Effector memory CD4-positive, alpha-beta T cell (primary cell): Measurements from ENCODE around the gene ADAMTS16.

ENCODE experiments used
- DNase-seq, 3 donors: peaks; one replicate each; pipeline ENCODE4 v3.0.0-alpha.2; 2020
- H3K27ac ChIP-seq: 2 replicates; pipeline ENCODE4 v1.7.0; 2013; ENCODE audit warnings: mild to moderate bottlenecking, low read length, moderate library complexity; ENCODE audit not compliant: insufficient read depth, poor library complexity, severe bottlenecking
- H3K27me3 ChIP-seq: replicated peaks from 2 replicates; pipeline ENCODE4 v1.7.0; 2013; ENCODE audit warnings: mild to moderate bottlenecking, low read length; ENCODE audit not compliant: insufficient read depth, control insufficient read depth, poor library complexity, severe bottlenecking
- H3K36me3 ChIP-seq: 2 replicates; pipeline ENCODE4 v1.7.0; 2013; ENCODE audit warnings: mild to moderate bottlenecking, low read length, moderate library complexity; ENCODE audit not compliant: control insufficient read depth, insufficient read depth
- H3K4me1 ChIP-seq: 2 replicates; pipeline ENCODE4 v1.7.0; 2013; ENCODE audit warnings: low read length, mild to moderate bottlenecking; ENCODE audit not compliant: control insufficient read depth, insufficient read depth, poor library complexity, severe bottlenecking
- H3K4me3 ChIP-seq: 2 replicates; pipeline ENCODE4 v1.7.0; 2013; ENCODE audit warnings: low read length, low read depth, mild to moderate bottlenecking; ENCODE audit not compliant: insufficient read depth, poor library complexity, severe bottlenecking
- H3K9me3 ChIP-seq: 2 replicates; pipeline ENCODE4 v1.7.0; 2013; ENCODE audit warnings: mild to moderate bottlenecking, low read length, moderate library complexity; ENCODE audit not compliant: control insufficient read depth

The ADAMTS16 gene

GRCh38 chr5:5273398-5273797, 133.3 kb downstream of the ADAMTS16 start:
- DNase-seq, result no peak

GRCh38 chr5:5273976-5274375, 133.8 kb downstream of the ADAMTS16 start:
- Histone ChIP-seq H3K9me3 (no peaks in the 10 kb centered on the region), H3K4me3 (no peak overlapping the region), H3K27me3 (no peaks in the 10 kb centered on the region), H3K27ac (no peak overlapping the region), H3K4me1 (no peaks in the 10 kb centered on the region), H3K36me3 (no peaks in the 10 kb centered on the region)
- DNase-seq, result no peak

More at GRCh38 chr5:5273398-5273797, 133.3 kb downstream of the ADAMTS16 start:
- Histone ChIP-seq H3K36me3 (no peaks in the 10 kb centered on the region), H3K27me3 (no peaks in the 10 kb centered on the region), H3K27ac (no peak overlapping the region), H3K4me1 (no peaks in the 10 kb centered on the region), H3K9me3 (no peaks in the 10 kb centered on the region), H3K4me3 (no peak overlapping the region)

- no peak overlapping the region for H3K27ac ChIP-seq
- no peaks in the 10 kb centered on the region for H3K9me3 ChIP-seq
- H3K27me3 ChIP-seq, result no peaks in the 10 kb centered on the region
- no peak overlapping the region for H3K4me3 ChIP-seq
- no peaks in the 10 kb centered on the region for H3K36me3 ChIP-seq
- no peaks in the 10 kb centered on the region for H3K4me1 ChIP-seq
- DNase-seq, result no peak
Observed at GRCh38 chr5:5275211-5275610, 135.1 kb downstream of the ADAMTS16 start.

GRCh38 chr5:5276430-5276829, 136.3 kb downstream of the ADAMTS16 start:
- Histone ChIP-seq H3K4me1 (no peaks in the 10 kb centered on the region), H3K27ac (no peak overlapping the region), H3K9me3 (no peaks in the 10 kb centered on the region), H3K27me3 (no peaks in the 10 kb centered on the region), H3K36me3 (no peaks in the 10 kb centered on the region), H3K4me3 (no peak overlapping the region)
- no peak for DNase-seq

GRCh38 chr5:5276951-5277517, 136.9 kb downstream of the ADAMTS16 start:
- H3K4me3 ChIP-seq, result no peak overlapping the region
- H3K36me3 ChIP-seq, result no peaks in the 10 kb centered on the region
- DNase-seq, result no peak
- no peaks in the 10 kb centered on the region for H3K27me3 ChIP-seq
- no peaks in the 10 kb centered on the region for H3K9me3 ChIP-seq
- H3K27ac ChIP-seq, result no peak overlapping the region
- no peaks in the 10 kb centered on the region for H3K4me1 ChIP-seq

DNA sequence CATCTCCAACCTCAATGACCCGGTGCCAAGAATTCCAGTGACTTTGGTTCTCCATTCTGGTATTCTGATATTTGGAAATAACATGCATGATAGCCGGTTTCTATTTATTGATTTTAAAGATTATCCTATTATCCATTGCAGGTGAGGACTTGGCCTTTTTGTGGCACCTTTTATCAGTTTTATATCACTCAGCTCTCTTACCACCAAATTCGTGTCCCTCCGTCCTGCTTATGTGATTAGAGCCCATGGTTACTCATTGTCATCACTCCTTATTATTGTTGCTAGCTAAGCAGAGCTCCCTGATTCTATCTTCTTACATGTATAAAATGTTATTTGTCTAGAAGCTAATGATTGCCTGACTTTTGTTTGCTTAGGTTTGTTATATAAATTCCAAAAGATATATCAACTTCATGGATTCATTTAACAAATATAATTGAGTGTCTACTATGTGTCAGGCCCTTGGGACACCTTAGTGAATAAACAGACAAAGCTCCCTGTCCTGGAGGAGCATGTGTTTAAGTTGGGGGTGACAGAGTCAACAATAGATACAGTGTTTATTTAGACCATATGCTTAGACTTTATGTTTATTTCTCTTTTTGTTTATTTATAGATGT, 138.2 kb downstream of the ADAMTS16 start:
- H3K9me3 ChIP-seq, result no peaks in the 10 kb centered on the region
- no peak overlapping the region for H3K27ac ChIP-seq
- no peaks in the 10 kb centered on the region for H3K4me1 ChIP-seq
- no peak for DNase-seq
- no peaks in the 10 kb centered on the region for H3K36me3 ChIP-seq
- no peaks in the 10 kb centered on the region for H3K27me3 ChIP-seq
- no peak overlapping the region for H3K4me3 ChIP-seq

DNA sequence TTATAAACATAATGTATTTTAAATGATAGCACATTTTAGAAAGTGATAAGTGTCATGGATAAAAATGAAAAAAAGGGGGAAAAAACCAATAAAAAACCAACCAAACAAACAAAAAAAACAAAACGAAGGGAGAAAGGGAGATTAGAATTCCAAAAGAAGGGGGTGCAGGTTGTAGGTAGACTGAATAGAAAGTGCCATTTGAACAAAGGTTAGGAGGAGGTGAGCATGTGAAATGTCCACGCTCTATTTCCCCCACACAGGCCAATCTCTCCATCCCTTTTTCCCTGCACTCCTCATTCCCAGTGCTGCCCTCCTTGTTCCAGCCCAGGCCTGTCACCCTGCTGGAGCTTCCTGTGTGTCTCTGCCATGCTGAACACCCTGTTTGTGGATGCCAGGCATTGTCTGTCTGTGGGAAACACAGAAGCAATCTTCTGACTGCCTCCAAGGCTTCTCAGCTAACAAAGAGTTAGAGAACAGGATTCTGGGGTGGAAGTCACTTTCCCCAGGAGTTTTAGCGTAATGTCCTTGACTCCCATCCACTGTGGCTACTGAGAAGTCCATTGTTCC, 138.8 kb downstream of the ADAMTS16 start:
- Histone ChIP-seq H3K4me3 (no peak overlapping the region), H3K9me3 (no peaks in the 10 kb centered on the region), H3K27ac (no peak overlapping the region), H3K27me3 (no peaks in the 10 kb centered on the region), H3K36me3 (no peaks in the 10 kb centered on the region), H3K4me1 (no peaks in the 10 kb centered on the region)
- no peak for DNase-seq

- Histone ChIP-seq H3K27me3 (no peaks in the 10 kb centered on the region), H3K4me3 (no peak overlapping the region), H3K9me3 (no peaks in the 10 kb centered on the region), H3K4me1 (no peaks in the 10 kb centered on the region), H3K27ac (no peak overlapping the region), H3K36me3 (no peaks in the 10 kb centered on the region)
- no peak for DNase-seq
Observed at GRCh38 chr5:5285906-5286305, 145.8 kb downstream of the ADAMTS16 start.

DNA sequence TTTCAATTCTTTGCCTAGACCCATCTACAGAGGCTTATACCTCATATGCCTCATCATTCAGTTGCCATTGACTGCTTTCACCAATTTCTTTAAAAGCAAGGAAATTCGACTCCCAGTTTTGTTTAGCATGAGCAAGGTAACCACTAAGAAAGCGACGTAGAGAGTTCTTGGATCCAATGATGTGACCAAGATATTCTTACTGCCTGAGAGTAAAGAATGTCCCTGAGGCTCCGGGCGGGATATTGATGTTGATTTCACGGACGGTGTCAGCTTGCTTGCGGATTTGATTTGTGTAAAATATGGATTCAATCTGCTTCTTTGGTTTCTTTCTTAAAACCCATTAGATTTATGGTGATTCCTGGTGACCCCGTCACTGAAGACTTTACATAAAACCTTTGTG, 147.3 kb downstream of the ADAMTS16 start:
- Histone ChIP-seq H3K4me1 (no peaks in the 10 kb centered on the region), H3K27ac (no peak overlapping the region), H3K27me3 (no peaks in the 10 kb centered on the region), H3K4me3 (no peak overlapping the region), H3K36me3 (no peaks in the 10 kb centered on the region), H3K9me3 (no peaks in the 10 kb centered on the region)
- no peak for DNase-seq

DNA sequence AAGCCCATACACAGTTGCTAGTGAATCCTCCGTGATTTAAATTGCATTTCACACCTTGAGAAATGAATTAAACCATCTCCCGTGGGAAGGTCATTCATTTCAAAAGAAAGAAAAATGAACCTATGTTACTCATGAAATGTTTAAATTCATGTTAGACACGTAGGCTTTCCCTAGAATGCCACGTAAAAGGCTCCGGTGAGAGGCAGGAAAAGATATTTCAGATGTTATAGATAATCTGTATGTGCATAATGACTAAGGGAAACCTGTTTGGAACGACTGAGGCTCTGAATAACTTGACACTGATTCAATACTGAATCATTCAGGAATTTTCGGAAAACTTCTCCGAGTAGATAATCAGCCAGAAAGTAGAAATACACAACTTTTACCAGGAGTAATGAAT, 148.1 kb downstream of the ADAMTS16 start:
- H3K36me3 ChIP-seq, result no peaks in the 10 kb centered on the region
- no peak for DNase-seq
- no peak overlapping the region for H3K4me3 ChIP-seq
- no peak overlapping the region for H3K27ac ChIP-seq
- H3K27me3 ChIP-seq, result no peaks in the 10 kb centered on the region
- H3K9me3 ChIP-seq, result no peaks in the 10 kb centered on the region
- no peaks in the 10 kb centered on the region for H3K4me1 ChIP-seq
